Fibroblast of mammary gland (primary cell): ENCODE data around the gene KCNH4.

Experiments
- DNase-seq: peaks from one replicate; pipeline ENCODE4 v3.0.0-alpha.2; 2010; ENCODE audit warnings: low read depth
- H3K4me3 ChIP-seq: 2 replicates; pipeline ENCODE4 v1.5.1; 2011; ENCODE audit warnings: low read depth, mild to moderate bottlenecking, low read length, moderate library complexity; ENCODE audit not compliant: control insufficient read depth
- TF ChIP-seq, protein P1 (sequence below): conservative IDR thresholded peaks from 2 replicates; pipeline ENCODE4 v1.5.1; 2011; ENCODE audit warnings: low read depth, low read length, inconsistent platforms; ENCODE audit not compliant: control insufficient read depth, insufficient read depth

KCNH4 gene

DNA sequence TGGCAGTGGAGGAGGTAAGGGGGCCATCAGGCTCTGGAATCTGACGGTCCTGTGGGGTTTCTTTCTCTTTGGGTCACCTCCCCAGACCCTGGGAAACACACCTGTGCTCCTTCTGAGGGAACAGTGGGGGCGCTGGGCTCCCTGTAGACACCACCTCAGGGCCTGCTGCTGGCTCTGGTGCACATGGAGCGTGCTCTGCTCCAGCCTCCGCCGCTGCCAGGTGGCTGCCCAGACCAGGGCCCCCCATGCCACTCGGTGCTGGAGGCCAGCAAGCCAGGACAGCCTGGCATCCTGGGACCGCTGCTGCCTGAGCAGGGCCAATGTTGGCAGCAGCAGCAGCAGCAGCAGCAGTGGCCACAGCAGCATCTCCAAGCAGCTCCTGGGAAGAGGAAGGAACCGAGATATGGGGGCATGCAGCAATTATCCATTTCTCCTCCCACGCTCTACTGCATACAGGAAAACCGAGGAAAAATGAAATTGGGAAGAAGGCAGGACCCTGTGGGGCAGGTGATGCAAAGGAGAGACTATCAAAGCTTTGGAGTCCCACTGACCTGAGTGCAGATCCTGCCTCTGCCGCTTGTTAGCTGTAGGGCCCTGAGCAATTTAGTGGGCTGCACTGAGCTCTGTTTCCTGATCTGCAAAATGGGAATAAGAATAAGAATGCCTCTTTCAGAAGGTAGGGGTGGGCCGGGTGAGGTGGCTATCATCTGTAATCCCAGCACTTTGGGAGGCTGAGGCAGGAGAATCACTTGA is 12.4 kb upstream of the KCNH4 start:
- TF ChIP-seq, protein P1, sequence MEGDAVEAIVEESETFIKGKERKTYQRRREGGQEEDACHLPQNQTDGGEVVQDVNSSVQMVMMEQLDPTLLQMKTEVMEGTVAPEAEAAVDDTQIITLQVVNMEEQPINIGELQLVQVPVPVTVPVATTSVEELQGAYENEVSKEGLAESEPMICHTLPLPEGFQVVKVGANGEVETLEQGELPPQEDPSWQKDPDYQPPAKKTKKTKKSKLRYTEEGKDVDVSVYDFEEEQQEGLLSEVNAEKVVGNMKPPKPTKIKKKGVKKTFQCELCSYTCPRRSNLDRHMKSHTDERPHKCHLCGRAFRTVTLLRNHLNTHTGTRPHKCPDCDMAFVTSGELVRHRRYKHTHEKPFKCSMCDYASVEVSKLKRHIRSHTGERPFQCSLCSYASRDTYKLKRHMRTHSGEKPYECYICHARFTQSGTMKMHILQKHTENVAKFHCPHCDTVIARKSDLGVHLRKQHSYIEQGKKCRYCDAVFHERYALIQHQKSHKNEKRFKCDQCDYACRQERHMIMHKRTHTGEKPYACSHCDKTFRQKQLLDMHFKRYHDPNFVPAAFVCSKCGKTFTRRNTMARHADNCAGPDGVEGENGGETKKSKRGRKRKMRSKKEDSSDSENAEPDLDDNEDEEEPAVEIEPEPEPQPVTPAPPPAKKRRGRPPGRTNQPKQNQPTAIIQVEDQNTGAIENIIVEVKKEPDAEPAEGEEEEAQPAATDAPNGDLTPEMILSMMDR: no peak
- peak overlapping the region; percentile 71 for H3K4me3 ChIP-seq
- DNase-seq: no peak

DNA sequence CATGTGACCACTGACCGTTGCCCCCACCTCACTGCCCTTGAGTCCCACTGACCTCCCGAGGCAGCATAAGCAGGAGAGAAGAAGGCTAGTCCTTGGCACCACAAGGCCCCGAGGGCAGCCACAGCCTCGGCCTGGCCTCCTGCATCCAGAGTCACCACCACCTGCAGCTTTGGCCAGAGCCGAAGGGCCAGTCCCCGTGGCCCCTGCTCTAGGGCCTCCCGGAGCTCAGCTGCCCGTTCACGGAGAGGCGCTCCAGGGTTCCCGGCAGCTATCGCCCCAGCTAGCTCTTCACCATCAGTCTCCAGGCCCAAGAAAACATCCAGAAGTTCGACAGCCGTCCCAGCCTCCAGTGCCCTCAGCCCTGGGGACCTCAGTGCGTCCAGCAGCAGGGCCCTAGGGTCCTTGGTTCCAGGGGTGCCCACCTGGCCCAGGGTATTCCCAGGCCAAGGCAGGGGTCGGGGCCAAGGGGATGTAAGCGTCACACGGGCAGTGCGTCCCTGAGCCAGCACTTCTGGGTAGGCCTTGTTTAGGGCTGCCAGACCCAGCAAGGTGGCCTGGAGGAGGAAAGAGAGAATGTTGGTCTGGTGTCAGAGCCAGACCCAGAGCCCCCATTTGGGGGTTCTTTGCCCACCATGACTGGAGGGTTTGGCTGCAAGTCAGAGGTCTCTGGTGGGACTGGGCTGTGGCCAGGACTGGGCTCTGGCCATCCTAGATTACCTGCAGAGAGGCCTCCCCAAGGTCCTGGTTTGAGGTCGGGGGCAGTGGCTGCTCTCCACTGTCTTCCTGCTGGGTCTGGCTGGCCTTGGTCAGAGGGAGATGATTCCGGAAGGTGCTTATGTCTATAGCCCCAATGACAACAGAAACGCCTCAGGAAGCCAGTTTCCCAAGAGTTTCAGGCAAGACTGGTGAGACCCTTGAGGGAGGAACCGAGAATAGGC is 11.5 kb upstream of the KCNH4 start:
- H3K4me3 ChIP-seq: no peak overlapping the region
- no peak for DNase-seq
- TF ChIP-seq, protein P1: no peak

DNA sequence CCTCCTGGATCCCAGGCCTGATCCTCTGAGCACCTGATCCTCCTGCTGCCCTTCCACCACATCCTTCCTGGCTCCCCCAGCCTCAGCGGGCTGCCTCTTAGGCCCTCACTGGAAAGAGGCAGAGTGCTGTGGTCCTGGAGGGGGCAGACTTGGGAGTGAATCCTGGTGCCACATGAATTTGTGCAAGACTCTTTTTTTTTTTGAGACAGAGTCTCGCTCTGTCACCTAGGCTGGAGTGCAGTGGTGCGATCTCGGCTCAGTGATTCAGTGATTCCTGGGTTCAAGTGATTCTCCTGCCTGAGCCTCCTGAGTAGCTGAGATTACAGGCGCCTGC is 10.3 kb upstream of the KCNH4 start:
- no peak overlapping the region for H3K4me3 ChIP-seq
- DNase-seq: no peak
- TF ChIP-seq, protein P1: no peak

DNA sequence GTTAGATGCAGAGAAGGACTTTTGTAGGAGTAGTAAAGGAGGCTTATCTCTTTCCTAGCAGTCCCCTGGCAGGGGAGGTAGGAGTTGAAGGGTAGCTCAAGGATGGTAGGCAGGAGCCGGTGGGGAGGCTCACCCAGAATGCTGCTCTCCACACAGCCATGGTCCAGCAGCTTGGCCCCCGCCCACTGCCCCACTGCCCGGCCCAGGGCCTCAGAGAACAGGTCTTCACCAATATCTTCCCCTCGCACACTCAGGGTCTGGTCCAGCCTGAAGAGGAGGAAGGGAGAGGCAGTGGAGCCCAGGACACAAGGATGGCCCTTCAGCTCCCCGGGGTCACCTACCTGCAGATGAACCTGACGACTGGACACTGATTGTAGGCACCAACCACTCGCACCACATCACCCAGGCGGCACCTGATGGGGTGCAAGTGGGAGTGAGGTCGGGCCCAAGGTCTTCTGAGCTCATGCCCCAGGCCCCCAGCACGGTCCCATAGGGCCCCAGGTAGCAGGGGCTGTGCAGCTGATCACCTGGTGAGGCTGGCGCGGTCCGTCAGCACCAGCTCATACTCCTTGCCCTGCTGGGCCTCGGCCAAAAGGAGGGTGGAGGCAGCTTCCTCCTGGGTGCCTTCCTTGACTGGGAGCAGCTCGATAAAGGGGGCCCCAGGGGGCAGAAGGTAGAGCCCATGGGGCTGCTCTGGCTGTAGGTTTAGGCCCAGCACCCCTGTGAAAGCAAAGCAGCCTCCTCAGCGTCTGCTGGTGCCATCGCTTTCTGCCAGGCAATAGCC is 9.7 kb upstream of the KCNH4 start:
- TF ChIP-seq, protein P1: no peak
- H3K4me3 ChIP-seq: no peak overlapping the region
- no peak for DNase-seq

DNA sequence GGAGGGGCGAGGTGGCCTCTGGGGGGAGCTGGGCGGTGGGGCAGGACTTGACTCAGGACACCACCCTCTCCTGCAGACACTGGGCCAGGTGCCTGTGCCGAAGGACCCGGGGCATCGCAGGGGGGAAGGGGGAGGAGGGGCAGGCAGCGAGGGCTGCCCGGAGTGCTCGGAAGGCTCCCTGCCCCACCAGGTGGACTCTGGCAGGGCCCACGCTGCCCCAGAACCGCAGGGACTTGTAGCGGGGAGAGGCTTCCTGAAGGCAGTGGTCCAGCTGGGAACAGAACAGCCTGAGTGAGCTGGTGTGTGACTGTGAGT is 8.7 kb upstream of the KCNH4 start:
- TF ChIP-seq, protein P1: no peak
- DNase-seq: no peak

DNA sequence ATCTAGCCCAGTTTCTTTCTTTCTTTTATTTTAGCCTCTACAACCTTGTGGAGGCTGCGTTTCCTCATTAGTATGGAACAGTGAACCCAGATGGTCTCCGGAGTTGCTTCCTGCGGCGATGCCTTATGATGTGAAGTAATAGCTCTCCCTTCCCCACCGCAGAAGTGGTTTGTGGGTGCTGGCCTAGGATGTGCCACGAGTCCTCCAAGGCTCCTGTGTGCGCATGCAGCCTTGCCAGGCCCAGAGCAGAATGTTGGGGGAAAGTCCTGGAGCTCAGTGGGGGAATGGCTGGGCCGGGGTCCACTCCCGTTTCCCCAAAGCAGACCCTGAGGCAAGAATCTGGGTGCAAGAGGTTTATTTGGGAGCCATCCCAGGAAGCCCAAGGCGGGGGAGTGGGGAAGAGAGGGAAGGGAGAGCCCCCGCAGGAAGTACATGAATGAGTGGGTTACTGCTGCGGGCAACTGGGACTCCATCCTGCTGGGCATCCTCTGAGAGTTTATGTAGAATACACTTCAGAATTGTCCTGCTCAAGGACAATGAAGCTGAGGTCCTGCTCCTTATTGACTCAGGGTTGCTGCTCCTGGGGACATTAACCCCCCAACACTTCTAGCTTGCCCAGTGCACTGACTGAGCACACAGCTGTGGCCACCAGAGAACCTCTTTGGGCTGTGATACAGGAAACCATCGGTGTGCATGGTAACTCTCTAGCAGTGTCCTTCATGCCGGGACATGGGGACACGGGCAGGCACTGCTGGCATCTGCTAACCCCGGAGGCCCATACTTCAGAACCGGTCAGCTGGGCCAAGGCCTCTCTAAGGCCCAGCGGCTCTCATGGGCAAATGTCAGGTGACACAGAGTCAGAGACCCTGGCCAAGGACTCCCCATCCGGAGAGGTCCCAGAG is 8.1 kb upstream of the KCNH4 start:
- no peak overlapping the region for H3K4me3 ChIP-seq
- TF ChIP-seq, protein P1: no peak
- DNase-seq: no peak

More for the DNA sequence above, 8.7 kb upstream of the KCNH4 start:
- H3K4me3 ChIP-seq: no peak overlapping the region
